Measurements from ENCODE around the gene PTGFRN. TPM values are rescaled to one million over a fixed set of nuclear protein-coding genes. Genes with fewer than 3 reads are reported as not detected.

PTGFRN gene
- total RNA-seq, 1 donor from 2014 or later = 53.2 TPM

GRCh38 chr1:116991918-116992317 is 82.2 kb downstream of the PTGFRN start:
- Histone ChIP-seq H3K4me2 (no peak overlapping the region), H3K9me3 (ENCODE audit: low read depth) (no peaks in the 10 kb centered on the region), H2AFZ (replicated peaks) (no peak overlapping the region), H3K36me3 (no peaks in the 10 kb centered on the region), H3K9ac (no peak overlapping the region), H3F3A (ENCODE audit: low read depth) (no peaks in the 10 kb centered on the region), H3K4me1 (no peaks in the 10 kb centered on the region), H3K27me3 (no peaks in the 10 kb centered on the region), H4K20me1 (ENCODE audit: low read depth) (no peaks in the 10 kb centered on the region), H3K79me2 (ENCODE audit: low read depth) (no peaks in the 10 kb centered on the region), H3K27ac (no peak overlapping the region), H3K4me3 (no peak overlapping the region)
- H3K4me1 Mint-ChIP-seq = peaks cover 17% of the 10 kb centered on the region
- no peaks in the 10 kb centered on the region for H3K27me3 Mint-ChIP-seq (ENCODE audit: insufficient read depth, low read depth)
- no peak for TF ChIP-seq EZH2phosphoT487 (IDR thresholded peaks at IDR 0.05)
- TF ChIP-seq CTCF (IDR thresholded peaks at IDR 0.05) = no peak
- no peak for TF ChIP-seq EZH2 (IDR thresholded peaks at IDR 0.05)
- no peak overlapping the region for H3K27ac Mint-ChIP-seq
- no peak overlapping the region for H3K4me3 Mint-ChIP-seq
- H3K9me3 Mint-ChIP-seq = peaks cover 9% of the 10 kb centered on the region
- peaks cover 28% of the 10 kb centered on the region for H3K36me3 Mint-ChIP-seq
- DNase-seq (ENCODE audit: low spot score) = no peak

GRCh38 chr1:116993286-116993685 is 83.6 kb downstream of the PTGFRN start:
- DNase-seq (ENCODE audit: low spot score) = no peak
- H3K9me3 ChIP-seq (ENCODE audit: low read depth) = no peaks in the 10 kb centered on the region
- no peak overlapping the region for H3K4me3 ChIP-seq
- H3F3A ChIP-seq (ENCODE audit: low read depth) = no peaks in the 10 kb centered on the region
- TF ChIP-seq EZH2phosphoT487 (IDR thresholded peaks at IDR 0.05) = no peak
- no peak for TF ChIP-seq CTCF (IDR thresholded peaks at IDR 0.05)
- TF ChIP-seq EZH2 (IDR thresholded peaks at IDR 0.05) = no peak
- Mint-ChIP-seq H3K4me3 (no peak overlapping the region), H3K9me3 (peaks cover 9% of the 10 kb centered on the region), H3K27me3 (ENCODE audit: insufficient read depth, low read depth) (no peaks in the 10 kb centered on the region), H3K27ac (no peak overlapping the region), H3K36me3 (peaks cover 22% of the 10 kb centered on the region), H3K4me1 (peaks cover 8% of the 10 kb centered on the region)
- H3K36me3 ChIP-seq = no peaks in the 10 kb centered on the region
- no peaks in the 10 kb centered on the region for H3K4me1 ChIP-seq
- no peak overlapping the region for H3K9ac ChIP-seq
- no peak overlapping the region for H3K4me2 ChIP-seq
- no peaks in the 10 kb centered on the region for H4K20me1 ChIP-seq (ENCODE audit: low read depth)
- H2AFZ ChIP-seq (replicated peaks) = no peak overlapping the region
- no peak overlapping the region for H3K27ac ChIP-seq
- no peaks in the 10 kb centered on the region for H3K27me3 ChIP-seq
- no peaks in the 10 kb centered on the region for H3K79me2 ChIP-seq (ENCODE audit: low read depth)

GRCh38 chr1:116994411-116994810 is 84.7 kb downstream of the PTGFRN start:
- H3K4me1 Mint-ChIP-seq = peaks cover 3% of the 10 kb centered on the region
- H3K27me3 ChIP-seq = no peaks in the 10 kb centered on the region
- peaks cover 17% of the 10 kb centered on the region for H3K36me3 Mint-ChIP-seq
- no peak overlapping the region for H3K4me3 ChIP-seq
- no peaks in the 10 kb centered on the region for H3K4me1 ChIP-seq
- H3K9me3 ChIP-seq (ENCODE audit: low read depth) = no peaks in the 10 kb centered on the region
- no peak overlapping the region for H3K27ac ChIP-seq
- no peak for TF ChIP-seq EZH2phosphoT487 (IDR thresholded peaks at IDR 0.05)
- TF ChIP-seq EZH2 (IDR thresholded peaks at IDR 0.05) = no peak
- no peak for TF ChIP-seq CTCF (IDR thresholded peaks at IDR 0.05)
- no peaks in the 10 kb centered on the region for H3K36me3 ChIP-seq
- no peaks in the 10 kb centered on the region for H4K20me1 ChIP-seq (ENCODE audit: low read depth)
- H3K9ac ChIP-seq = no peak overlapping the region
- no peak overlapping the region for H3K27ac Mint-ChIP-seq
- no peak overlapping the region for H3K4me2 ChIP-seq
- H3K27me3 Mint-ChIP-seq (ENCODE audit: insufficient read depth, low read depth) = no peaks in the 10 kb centered on the region
- no peaks in the 10 kb centered on the region for H3K79me2 ChIP-seq (ENCODE audit: low read depth)
- no peak for DNase-seq (ENCODE audit: low spot score)
- H2AFZ ChIP-seq (replicated peaks) = no peak overlapping the region
- H3F3A ChIP-seq (ENCODE audit: low read depth) = no peaks in the 10 kb centered on the region
- no peak overlapping the region for H3K4me3 Mint-ChIP-seq
- H3K9me3 Mint-ChIP-seq = peaks cover 9% of the 10 kb centered on the region
